ENCODE data around the gene PPP2R2B. TPM values are rescaled to one million over a fixed set of nuclear protein-coding genes. Genes with fewer than 3 reads are reported as not detected.

PPP2R2B gene
- total RNA-seq, 3 donors from 2014 or later: 0.99 to 5.9 (median 1.2) TPM

DNA sequence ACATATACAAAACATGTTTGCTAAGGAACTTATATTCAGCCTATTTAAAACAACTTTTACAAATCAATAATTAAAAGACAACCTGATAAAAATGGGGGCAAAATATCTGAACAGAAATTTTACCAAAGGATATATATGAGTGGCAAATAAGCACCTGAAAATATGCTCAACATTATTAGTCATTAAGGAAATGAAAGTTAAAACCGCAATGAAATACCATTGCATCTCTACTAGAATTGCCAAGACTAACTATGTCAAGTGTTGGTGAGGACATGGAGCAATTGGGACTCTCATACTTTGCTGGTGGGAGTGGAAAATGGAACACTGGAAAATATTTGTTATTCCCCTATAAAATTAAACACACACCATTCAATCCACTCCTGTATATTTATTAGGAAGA is 26.3 kb upstream of the PPP2R2B start:
- H3K9me3 ChIP-seq: no peaks in the 10 kb centered on the region
- no peak overlapping the region for H3K4me3 ChIP-seq
- no peaks in the 10 kb centered on the region for H3K36me3 ChIP-seq (ENCODE audit: low read depth)
- no peaks in the 10 kb centered on the region for H3K4me1 ChIP-seq (ENCODE audit: low read depth)
- TF ChIP-seq, protein P1, sequence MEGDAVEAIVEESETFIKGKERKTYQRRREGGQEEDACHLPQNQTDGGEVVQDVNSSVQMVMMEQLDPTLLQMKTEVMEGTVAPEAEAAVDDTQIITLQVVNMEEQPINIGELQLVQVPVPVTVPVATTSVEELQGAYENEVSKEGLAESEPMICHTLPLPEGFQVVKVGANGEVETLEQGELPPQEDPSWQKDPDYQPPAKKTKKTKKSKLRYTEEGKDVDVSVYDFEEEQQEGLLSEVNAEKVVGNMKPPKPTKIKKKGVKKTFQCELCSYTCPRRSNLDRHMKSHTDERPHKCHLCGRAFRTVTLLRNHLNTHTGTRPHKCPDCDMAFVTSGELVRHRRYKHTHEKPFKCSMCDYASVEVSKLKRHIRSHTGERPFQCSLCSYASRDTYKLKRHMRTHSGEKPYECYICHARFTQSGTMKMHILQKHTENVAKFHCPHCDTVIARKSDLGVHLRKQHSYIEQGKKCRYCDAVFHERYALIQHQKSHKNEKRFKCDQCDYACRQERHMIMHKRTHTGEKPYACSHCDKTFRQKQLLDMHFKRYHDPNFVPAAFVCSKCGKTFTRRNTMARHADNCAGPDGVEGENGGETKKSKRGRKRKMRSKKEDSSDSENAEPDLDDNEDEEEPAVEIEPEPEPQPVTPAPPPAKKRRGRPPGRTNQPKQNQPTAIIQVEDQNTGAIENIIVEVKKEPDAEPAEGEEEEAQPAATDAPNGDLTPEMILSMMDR (IDR thresholded peaks at IDR 0.05): no peak
- no peak for DNase-seq
- intact Hi-C loops (cut with DNase I, micrococcal nuclease): no loop called here
- ATAC-seq: no peak

- Histone ChIP-seq H3K9me3 (no peaks in the 10 kb centered on the region), H3K4me1 (ENCODE audit: low read depth) (no peaks in the 10 kb centered on the region), H3K4me3 (no peak overlapping the region), H3K36me3 (ENCODE audit: low read depth) (no peaks in the 10 kb centered on the region)
- DNase-seq: no peak
- TF ChIP-seq, protein P1 (IDR thresholded peaks at IDR 0.05): no peak
- intact Hi-C loops (cut with DNase I, micrococcal nuclease): no loop called here
- no peak for ATAC-seq
These were observed 25.2 kb upstream of the PPP2R2B start for GRCh38 chr5:146903789-146904188.

DNA sequence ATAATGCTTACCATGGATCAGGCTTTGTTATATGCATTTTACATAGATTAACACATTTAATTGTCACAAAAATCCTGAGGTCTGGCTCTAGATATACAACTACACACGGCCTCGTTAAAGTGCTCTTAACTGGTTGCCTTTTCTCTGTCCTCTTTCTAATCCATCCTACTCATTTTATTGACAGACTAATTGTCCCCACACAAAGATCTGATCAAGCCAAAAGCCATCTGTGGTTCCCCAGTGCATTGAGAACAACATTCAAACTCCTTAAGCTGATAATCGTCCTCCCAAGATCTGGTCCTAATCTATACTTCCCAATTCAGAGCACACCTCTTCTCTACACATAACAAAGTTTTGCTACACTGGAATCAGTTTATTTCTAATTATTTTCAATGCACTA is 23.9 kb upstream of the PPP2R2B start:
- no peak for DNase-seq
- Histone ChIP-seq H3K4me3 (no peak overlapping the region), H3K36me3 (ENCODE audit: low read depth) (no peaks in the 10 kb centered on the region), H3K9me3 (no peaks in the 10 kb centered on the region), H3K4me1 (ENCODE audit: low read depth) (no peaks in the 10 kb centered on the region)
- ATAC-seq: no peak
- TF ChIP-seq, protein P1 (IDR thresholded peaks at IDR 0.05): no peak
- intact Hi-C loops (cut with DNase I, micrococcal nuclease): no loop called here

GRCh38 chr5:146897061-146897460 is 18.5 kb upstream of the PPP2R2B start:
- Histone ChIP-seq H3K4me3 (no peak overlapping the region), H3K4me1 (ENCODE audit: low read depth) (no peaks in the 10 kb centered on the region), H3K9me3 (no peaks in the 10 kb centered on the region), H3K36me3 (ENCODE audit: low read depth) (no peaks in the 10 kb centered on the region)
- TF ChIP-seq, protein P1 (IDR thresholded peaks at IDR 0.05): no peak
- no peak for DNase-seq
- no peak for ATAC-seq
- intact Hi-C loops (cut with DNase I, micrococcal nuclease): no loop called here

- no peaks in the 10 kb centered on the region for H3K9me3 ChIP-seq
- ATAC-seq (no peak), DNase-seq (no peak)
- intact Hi-C loops (cut with DNase I, micrococcal nuclease): no loop called here
- no peaks in the 10 kb centered on the region for H3K36me3 ChIP-seq (ENCODE audit: low read depth)
- H3K4me1 ChIP-seq (ENCODE audit: low read depth): no peaks in the 10 kb centered on the region
- TF ChIP-seq, protein P1 (IDR thresholded peaks at IDR 0.05): no peak
- H3K4me3 ChIP-seq: no peak overlapping the region
These were observed 16.4 kb upstream of the PPP2R2B start for GRCh38 chr5:146894753-146895521.
